GM18858 (cell line): ENCODE measurements around the gene DNAJC9.

ENCODE experiments used
- ATAC-seq: cut with Tn5 transposase; IDR thresholded peaks from one replicate; pipeline ENCODE4 v1.9.1; 2021; ENCODE audit not compliant: unreplicated experiment

Gene DNAJC9

DNA sequence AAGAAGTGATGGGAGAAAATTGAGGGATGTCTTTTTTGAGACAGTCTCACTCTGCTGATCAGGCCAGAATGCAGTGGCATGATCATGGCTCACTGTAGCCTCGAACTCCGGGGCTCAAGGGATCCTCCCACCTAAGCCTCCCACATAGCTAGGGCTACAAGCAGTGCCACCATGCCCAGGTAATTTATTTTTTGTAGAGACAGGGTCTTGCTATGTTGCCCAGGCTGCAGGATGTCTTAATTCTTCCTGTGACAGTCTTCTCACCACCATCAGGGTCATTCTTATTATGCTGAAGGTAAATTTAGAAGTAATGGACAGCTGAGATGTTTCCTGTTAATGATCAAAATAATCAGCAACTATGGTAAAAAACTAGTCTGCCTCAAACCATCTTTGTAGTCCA is 7.1 kb downstream of the DNAJC9 start:
- no peak for ATAC-seq

DNA sequence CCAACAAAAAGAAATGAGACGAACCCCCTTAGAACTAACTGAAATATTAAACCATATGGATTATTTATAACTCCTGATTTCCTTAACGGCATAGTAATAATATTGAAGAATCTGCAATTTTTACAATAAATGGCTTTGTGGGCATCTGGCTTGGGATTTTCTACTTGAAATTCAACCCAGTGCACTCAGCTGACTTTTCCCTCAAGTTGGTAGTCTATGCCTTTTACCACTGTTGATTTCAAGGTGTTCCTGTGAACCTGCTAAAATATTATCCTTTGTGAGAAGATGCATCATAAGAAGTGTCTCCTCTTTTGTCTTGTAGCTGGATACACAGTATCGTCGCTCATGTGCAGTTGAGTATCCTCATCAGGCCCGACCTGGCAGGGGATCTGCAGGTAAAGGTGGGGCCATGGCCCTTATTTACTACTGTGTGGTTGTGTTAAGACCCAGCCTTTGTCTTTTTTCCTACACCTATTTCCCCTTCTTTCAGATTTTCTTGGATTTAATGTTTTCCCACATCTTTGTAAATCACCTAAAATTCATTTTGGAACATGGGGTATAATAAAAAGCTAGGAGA is 8.0 kb downstream of the DNAJC9 start:
- ATAC-seq, result no peak

DNA sequence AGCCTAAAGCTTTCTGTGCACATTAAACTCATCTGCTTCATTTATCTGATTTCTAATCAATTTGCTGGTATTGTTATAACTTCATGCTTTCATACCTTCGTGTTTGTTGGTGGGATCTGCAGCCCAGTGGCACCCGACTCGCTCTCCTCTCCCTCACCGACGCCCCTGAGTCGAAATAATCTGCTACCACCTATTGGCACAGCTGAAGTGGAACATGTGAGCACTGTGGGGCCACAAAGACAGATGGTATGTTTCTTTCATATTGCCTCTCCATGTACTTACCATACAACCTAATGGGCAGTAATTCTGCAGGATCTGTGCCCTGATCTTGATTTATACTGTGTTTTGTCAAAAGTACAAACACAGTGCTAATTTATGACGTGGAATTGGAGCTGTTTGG is 12.4 kb downstream of the DNAJC9 start:
- ATAC-seq, result no peak

DNA sequence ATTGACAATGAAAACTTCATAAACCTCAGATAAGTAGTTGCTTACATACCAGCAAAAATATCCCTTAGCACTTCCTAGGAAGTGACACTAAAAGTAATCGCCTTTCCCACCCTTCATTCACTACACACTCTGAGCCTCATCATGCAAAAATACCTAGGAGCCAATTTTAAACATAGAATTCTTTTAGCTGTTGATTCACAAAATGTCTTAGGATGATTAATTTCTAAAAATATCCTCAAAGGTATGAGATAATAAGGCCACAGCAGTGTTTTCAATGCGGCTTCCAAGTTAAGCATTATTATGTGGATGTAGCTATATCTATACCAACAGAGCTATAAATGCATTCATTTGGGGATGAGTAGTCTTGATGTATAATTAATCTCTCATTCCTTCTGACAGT is 13.2 kb downstream of the DNAJC9 start:
- ATAC-seq, result no peak

DNA sequence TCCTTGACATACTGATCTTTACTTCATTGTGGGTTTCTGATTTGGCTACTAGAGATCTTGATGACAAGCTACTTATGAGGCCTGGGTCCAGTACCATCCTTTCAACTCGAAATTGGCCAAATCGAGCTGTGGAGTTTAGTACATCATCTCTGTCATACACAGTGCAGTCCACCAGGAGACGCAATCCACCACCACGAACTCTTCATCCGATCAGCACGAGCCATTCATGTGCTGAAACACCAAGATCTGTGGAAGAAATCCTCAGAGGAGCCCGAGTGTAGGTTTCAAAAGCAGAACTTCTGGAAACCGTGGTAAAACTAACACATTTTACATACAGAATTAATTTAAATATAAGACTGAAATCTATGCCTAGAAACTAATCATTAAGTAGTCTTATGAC is 14.2 kb downstream of the DNAJC9 start:
- no peak for ATAC-seq

DNA sequence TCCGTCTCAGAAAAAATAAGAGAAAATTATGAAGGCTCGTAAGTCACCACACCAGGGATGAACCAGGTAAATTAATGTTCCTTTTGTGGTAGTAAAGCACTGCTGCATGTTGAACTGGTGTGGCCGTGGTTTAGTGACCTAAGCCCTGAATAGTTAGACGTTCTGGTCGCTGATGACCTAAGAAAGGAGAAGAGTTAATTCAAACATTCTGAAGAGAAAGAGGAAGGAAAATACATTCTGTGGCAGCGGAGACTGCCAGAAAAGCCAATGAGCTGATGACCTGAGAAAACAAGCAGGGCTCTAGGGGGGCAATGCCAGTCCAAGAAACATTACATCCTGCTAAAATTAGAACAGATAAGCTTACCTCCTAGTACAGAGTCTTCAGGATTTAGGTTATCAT is 17.5 kb downstream of the DNAJC9 start:
- no peak for ATAC-seq

DNA sequence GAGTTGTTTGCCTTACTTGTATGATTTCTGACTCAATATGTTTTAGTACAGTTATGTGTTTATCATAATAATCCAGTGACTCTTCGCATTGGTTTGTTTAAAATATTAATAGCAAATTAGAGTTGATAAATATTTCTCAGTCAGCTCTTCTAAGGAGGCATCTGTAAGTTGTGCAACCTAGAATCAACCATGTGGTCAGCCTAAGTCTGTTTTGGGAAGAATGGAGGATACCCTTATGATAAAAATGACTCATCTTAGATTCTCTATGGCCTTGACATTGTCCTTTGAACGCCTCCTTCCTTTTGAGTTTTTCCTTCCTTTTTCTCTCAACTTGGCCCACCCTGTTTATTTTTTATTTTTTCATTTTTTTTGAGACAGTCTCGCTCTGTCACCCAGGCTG is 18.8 kb downstream of the DNAJC9 start:
- ATAC-seq, result no peak

DNA sequence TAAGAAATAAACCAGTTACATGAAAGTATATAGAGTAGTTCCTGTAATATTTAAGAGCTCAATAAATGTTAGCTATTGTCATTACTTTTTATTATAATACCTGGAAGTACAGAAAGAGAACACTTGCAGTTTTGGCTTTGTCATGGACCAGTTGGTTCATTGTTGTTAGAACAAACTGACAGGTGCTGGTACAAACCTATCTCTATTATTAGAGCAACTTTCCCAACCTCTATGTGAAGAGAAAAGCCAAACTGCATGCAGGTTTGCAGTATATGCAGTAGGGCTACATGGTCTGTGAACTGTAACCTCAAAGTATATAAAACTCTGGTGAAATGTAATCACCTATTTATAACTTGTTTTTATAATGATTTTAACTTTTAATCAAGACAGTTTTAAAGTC is 20.4 kb downstream of the DNAJC9 start:
- ATAC-seq, result no peak

DNA sequence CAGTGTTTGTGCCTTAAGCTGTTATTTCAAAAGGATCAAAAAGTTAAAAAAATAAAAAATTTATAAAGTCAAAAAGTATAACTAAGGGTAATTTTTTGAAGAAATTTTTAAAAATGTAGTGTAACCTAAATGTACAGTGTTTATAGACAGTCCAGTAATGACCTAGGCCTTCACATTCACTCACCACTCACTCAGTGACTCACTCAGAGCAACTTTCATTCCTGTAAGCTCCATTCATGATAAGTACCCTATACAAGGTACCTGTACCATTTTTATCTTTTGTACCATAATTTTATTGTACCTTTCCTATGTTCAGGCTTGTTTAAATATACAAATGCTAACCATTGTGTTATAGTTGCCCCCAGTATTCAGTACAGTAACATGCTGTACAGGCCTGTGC is 21.5 kb downstream of the DNAJC9 start:
- ATAC-seq, result no peak

DNA sequence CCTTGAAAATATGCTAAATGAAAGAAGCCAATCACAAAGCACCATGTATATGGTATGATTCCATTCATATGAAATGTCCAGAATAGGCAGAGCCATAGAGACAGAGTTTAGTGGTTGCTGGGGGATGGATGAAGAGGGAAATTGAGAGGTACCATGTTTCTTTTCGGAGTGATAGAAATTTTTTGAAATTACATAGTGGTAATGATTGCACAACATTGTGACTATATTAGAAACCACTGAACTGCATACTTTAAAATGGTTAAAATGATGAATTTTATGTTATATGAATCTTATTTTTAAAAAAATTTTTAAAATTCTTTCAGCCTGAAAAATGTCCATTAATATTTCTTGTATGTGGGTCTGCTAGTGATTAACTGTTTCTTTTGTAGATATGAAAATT is 26.1 kb downstream of the DNAJC9 start:
- no peak for ATAC-seq

DNA sequence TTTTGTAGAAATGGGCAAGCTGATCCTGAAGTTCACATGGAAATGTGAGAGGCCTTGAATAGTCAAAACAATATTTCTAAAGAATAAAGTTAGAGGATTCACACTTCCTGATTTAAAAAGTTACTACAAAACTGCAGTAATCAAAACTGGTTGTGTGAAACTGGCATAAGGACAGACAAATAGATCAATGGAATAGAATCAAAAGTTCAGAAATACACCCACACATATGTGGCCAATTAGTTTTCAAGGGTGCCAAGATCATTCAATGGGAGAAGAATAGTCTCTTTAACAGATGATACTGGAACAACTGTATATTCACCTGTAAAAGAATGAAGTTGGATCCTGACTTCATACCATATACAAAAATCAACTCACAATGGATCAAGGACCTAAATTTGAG is 27.7 kb downstream of the DNAJC9 start:
- ATAC-seq, result no peak

DNA sequence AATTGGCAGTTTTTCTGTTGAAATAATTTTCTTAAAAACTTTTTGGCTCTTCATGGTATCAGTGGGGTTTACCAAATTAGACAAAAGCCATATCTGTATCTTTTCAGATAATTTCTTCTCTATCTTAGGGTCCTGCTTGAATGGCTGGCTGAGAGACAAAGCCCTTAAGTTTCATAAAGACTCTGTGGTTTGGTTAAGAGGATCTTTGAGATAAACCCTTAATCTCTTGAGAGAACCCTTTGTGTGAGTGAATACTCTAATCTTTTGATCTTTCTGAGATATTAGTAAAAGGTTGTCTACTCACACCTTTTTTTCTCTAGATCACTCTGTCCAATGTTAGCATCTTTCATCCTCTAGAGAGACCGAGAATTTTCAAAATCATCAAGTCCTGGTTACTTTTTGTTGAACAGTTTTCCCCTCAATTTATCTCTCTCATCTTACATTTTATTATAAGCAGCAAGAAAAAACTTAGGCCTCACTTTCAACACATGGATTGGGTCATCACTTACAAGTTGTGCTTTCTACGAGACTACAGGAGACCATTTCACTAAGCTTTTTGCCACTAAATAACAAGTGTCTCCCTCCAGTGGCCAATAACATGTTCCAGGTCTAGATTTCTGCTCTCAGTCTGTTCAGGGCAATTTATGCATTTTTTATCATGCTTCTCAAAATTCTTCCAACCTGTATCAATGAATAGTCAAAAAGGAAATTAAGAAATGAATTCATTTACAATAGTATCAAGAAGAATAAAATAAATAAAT is 28.4 kb downstream of the DNAJC9 start:
- ATAC-seq, result no peak

DNA sequence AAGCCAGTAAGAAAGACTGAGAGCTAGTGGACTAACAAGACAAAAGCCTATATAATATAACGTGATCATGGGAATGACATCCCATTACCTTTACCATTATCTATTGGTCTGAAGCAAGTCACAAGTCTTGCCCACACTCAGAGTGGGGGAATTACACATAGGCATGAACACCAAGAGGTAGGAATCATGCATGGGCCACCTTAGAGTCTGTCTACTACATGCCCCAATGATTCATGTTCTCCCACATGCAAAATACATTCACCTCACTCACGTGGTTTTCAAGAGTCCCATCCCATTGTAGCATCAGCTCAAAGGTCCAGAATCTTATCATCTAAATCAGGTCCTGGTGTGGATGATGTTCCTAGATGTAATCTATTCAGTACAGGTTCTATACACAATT is 29.4 kb downstream of the DNAJC9 start:
- no peak for ATAC-seq

DNA sequence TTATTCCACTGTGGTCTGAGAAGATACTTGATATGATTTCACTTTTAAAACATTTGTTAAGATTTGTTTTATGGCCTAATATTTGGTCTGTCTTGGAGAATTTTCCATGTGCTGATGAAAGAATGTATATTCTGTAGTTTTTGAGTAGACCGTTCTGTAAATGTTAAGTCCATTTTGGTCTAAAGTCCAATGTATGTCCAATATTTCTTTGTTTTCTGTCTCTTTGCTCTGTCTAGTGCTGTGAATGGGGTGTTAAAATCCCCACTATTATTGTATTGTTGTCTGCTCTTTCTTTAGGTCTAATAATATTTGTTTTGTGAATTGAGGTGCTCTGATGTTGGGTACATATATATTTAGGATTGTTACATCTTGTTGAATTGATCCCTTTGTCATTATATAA is 31.3 kb downstream of the DNAJC9 start:
- no peak for ATAC-seq

DNA sequence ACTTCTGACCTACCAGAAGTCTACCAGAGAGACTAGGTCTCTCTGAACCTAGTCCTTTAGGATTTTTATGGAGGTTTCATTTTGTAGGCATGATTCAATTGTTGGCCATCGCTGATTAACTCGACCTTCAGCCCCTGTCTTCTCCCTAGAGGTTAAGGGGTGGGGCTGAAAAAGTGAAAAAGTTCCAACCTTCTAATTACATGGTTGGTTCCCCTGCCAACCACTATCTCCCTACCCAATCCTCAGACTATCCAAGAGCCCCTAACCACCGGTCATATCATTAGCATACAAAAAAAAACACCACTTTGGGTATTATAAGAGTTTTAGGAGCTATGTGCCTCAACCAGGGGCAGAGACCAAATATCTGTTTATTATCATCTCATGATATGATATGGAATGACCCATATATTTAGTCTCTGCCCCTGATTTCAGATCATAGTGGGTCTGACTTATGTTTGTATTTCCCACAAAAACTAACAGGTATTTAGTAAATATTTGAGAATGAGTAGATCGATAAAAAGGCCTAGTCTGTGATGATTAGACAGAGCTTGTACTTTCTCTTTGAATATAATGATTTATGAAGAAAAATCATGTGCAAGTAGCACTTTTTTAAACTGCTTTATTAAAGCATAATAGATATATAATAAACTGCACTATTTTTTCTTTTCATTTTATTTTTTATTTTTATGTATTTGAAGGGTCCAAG is 35.8 kb downstream of the DNAJC9 start:
- no peak for ATAC-seq

DNA sequence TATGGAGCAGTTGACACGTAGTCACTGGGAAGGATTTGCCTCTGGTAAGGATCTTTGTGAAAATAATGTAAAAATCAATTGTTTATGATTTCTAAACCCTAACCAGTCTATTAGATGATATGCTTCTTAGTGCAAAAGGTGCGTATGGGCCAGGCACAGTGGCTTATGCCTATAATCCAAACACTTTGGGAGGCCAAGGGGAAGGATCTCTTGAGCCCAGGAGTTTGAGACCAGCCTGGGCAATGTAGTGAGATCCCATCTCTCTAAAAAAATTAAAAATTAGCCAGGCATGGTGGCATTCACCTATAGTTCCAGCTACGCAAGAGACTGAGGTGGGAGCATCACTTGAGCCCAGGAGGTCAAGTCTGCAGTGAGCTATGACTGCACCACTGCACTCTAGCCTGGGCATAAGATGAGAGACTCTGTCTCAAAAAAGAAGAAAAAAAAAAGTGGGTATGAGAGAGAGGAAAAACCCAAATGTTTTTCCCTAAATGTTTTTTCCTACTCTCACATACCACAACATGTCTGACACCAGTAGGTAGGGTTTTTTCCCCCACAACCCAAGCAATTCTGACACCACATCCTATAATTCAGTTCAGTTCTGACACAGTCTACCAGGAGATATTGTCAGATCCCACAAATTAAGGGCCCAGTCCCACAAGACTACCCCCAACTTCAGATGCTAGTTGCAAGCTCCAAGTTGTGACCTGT is 36.5 kb downstream of the DNAJC9 start:
- no peak for ATAC-seq

DNA sequence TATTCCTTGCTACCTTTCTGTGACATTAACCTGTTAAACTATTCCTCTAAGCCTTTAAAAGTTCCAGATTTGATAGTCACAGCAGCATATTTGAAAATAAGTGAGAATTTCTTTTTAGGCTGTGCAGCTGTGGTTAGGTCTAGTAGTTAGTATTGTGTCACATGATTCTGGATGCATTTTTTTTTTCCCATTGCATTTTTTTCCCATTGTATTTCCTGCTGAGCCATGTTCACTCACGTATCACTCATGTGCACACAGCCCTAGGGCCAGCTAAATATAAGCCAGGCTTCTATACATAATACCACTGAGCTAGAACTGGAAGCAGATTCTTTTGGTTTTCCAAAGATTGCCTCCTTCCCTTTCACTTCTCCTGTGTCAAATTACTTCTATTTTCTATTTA is 37.4 kb downstream of the DNAJC9 start:
- ATAC-seq, result no peak

DNA sequence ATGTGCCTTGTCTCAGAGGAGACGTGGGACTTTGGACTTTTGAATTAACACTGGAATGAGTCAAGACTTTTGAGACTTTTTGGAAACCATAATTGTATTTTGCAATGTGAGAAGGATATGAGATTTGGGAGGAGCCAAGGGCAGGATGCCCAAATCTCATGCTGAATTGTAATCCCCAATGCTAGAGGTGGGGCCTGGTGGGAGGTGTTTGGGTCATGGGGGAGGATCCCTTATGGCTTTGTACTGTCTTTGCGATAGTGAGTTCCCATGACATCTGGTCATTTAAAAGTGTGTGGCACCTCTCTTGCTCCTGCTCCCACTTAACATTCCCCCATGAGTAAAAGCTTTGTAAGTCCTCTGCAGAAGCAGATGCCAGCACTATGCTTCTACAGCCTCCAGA is 39.2 kb downstream of the DNAJC9 start:
- ATAC-seq, result no peak

DNA sequence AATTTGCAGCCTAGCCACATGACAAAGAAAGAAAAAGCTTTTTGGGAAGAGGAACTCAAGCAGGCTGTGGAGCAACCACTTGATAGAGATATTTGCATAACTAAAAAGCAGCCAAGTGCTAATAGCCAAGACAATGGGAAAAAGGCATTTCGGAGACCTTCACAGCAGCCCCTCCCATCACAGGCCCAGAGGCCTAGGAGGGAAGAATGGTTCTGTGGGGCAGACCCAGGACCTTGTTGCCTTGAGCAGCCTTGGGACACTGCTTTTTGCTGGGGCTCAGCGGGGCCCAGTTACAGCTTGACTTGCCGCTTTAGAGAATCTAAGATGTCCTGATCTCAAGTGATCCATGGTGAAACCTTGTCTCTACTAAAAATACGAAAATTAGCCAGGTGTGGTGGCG is 40.7 kb downstream of the DNAJC9 start:
- no peak for ATAC-seq

DNA sequence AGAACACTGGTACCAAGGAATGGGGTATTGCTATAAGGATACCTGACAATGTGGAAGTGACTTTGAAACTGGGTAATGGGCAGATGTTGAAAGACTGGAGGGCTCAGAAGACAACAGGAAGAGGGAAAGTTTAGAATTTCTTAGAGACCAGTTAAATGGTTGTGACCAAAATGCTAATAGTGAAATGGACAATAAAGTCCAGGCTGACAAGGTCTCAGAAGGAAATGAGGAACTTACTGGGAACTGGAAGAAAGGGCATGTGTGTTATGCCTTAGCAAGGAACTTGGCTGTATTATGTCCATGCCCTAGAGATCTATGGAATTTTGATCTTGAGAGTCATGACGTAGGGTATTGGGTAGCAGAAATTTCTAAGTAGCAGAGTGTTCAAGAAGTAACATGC is 41.2 kb downstream of the DNAJC9 start:
- ATAC-seq, result no peak

DNA sequence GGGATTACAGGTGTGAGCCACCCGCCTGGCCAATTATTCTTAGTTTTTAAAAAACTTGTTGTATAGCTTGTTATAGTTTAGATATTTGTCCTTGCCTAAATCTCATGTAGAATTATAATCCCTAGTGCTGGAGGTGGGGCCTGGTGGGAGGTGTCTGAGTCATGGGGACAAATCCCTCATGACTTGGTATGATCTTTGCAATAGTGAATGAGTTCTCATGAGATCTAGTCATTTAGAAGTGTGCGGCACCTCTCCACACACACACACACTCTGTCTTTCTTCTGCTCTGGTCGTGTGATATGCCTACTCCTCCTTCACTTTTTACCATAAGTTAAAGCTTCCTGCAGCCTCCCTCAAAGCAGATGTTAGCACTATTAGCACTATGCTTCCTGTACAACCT is 42.0 kb downstream of the DNAJC9 start:
- ATAC-seq, result no peak
